Measurements from ENCODE around the gene SYNPR.

SYNPR gene

GRCh38 chr3:63279005-63279841, 1.1 kb downstream of the SYNPR start:
- H3K27ac ChIP-seq (ENCODE audit: low read length): no peak overlapping the region
- DNase-seq: no peak

GRCh38 chr3:63287610-63288009, 9.5 kb downstream of the SYNPR start:
- Histone ChIP-seq H3K27me3 (ENCODE audit: insufficient read depth, low read length, poor library complexity) (peaks cover 5% of the 10 kb centered on the region), H3K9ac (ENCODE audit: low read depth, low read length) (no peak overlapping the region), H3K4me1 (ENCODE audit: insufficient read depth, low read length) (no peaks in the 10 kb centered on the region), H2AFZ (ENCODE audit: low read depth, low read length) (no peak overlapping the region), H3K27ac (ENCODE audit: low read length) (no peak overlapping the region), H3K36me3 (ENCODE audit: insufficient read depth, low read length) (no peaks in the 10 kb centered on the region), H4K20me1 (ENCODE audit: insufficient read depth, low read length) (no peaks in the 10 kb centered on the region; the same call in 1 of the 2 replicates), H3K4me2 (ENCODE audit: insufficient read depth, low read length) (no peak overlapping the region), H3K4me3 (ENCODE audit: low read depth in 1 of 2, low read length in 2 of 2) (no peak overlapping the region), H3K9me3 (ENCODE audit: insufficient read depth, low read length, severe bottlenecking) (no peaks in the 10 kb centered on the region), H3K79me2 (ENCODE audit: insufficient read depth, low read length) (no peaks in the 10 kb centered on the region)
- TF ChIP-seq CTCF (IDR thresholded peaks at IDR 0.05; ENCODE audit: borderline replicate concordance, extremely low read depth, low read length, poor library complexity, severe bottlenecking) (no peak), EZH2 (IDR thresholded peaks at IDR 0.05; ENCODE audit: borderline replicate concordance, low read depth, low read length, severe bottlenecking) (no peak)
- no peak for ATAC-seq (ENCODE audit: insufficient read depth, low read depth)
- no peak for DNase-seq

More at GRCh38 chr3:63279005-63279841, 1.1 kb downstream of the SYNPR start:
- H3K9me3 ChIP-seq (ENCODE audit: insufficient read depth, low read length, severe bottlenecking): no peaks in the 10 kb centered on the region
- no peak overlapping the region for H3K4me2 ChIP-seq (ENCODE audit: insufficient read depth, low read length)
- no peaks in the 10 kb centered on the region for H4K20me1 ChIP-seq (ENCODE audit: insufficient read depth, low read length)
- no peak overlapping the region for H3K4me3 ChIP-seq (ENCODE audit: low read depth in 1 of 2, low read length in 2 of 2)
- no peak overlapping the region for H3K9ac ChIP-seq (ENCODE audit: low read depth, low read length)
- ATAC-seq (ENCODE audit: insufficient read depth, low read depth): no peak
- H3K4me1 ChIP-seq (ENCODE audit: insufficient read depth, low read length): no peaks in the 10 kb centered on the region
- H3K79me2 ChIP-seq (ENCODE audit: insufficient read depth, low read length): no peaks in the 10 kb centered on the region
- no peaks in the 10 kb centered on the region for H3K36me3 ChIP-seq (ENCODE audit: insufficient read depth, low read length)
- no peak for TF ChIP-seq EZH2 (IDR thresholded peaks at IDR 0.05; ENCODE audit: borderline replicate concordance, low read depth, low read length, severe bottlenecking)
- TF ChIP-seq CTCF (IDR thresholded peaks at IDR 0.05; ENCODE audit: borderline replicate concordance, extremely low read depth, low read length, poor library complexity, severe bottlenecking): no peak
- no peaks in the 10 kb centered on the region for H3K27me3 ChIP-seq (ENCODE audit: insufficient read depth, low read length, poor library complexity)
- no peak overlapping the region for H2AFZ ChIP-seq (ENCODE audit: low read depth, low read length)

- TF ChIP-seq EZH2 (IDR thresholded peaks at IDR 0.05; ENCODE audit: borderline replicate concordance, low read depth, low read length, severe bottlenecking): no peak
- no peak for TF ChIP-seq CTCF (IDR thresholded peaks at IDR 0.05; ENCODE audit: borderline replicate concordance, extremely low read depth, low read length, poor library complexity, severe bottlenecking)
- H3K9ac ChIP-seq (ENCODE audit: low read depth, low read length): no peak overlapping the region
- H4K20me1 ChIP-seq (ENCODE audit: insufficient read depth, low read length): no peaks in the 10 kb centered on the region; the same call in 1 of the 2 replicates
- no peak for ATAC-seq (ENCODE audit: insufficient read depth, low read depth)
- no peak overlapping the region for H2AFZ ChIP-seq (ENCODE audit: low read depth, low read length)
- H3K4me3 ChIP-seq (ENCODE audit: low read depth in 1 of 2, low read length in 2 of 2): no peak overlapping the region
- H3K4me2 ChIP-seq (ENCODE audit: insufficient read depth, low read length): no peak overlapping the region
- H3K79me2 ChIP-seq (ENCODE audit: insufficient read depth, low read length): no peaks in the 10 kb centered on the region
- no peaks in the 10 kb centered on the region for H3K4me1 ChIP-seq (ENCODE audit: insufficient read depth, low read length)
- H3K9me3 ChIP-seq (ENCODE audit: insufficient read depth, low read length, severe bottlenecking): no peaks in the 10 kb centered on the region
- H3K27me3 ChIP-seq (ENCODE audit: insufficient read depth, low read length, poor library complexity): peaks cover 5% of the 10 kb centered on the region
- DNase-seq: no peak
- H3K36me3 ChIP-seq (ENCODE audit: insufficient read depth, low read length): no peaks in the 10 kb centered on the region
- H3K27ac ChIP-seq (ENCODE audit: low read length): no peak overlapping the region
Observed at GRCh38 chr3:63290686-63291085, 12.6 kb downstream of the SYNPR start.
